Adrenal gland (tissue), 12 donors: ENCODE measurements around the gene PRIMA1. TPM values are rescaled to one million over a fixed set of nuclear protein-coding genes. Genes with fewer than 3 reads are reported as not detected.

ENCODE experiments used
- DNase-seq, 7 donors: peaks; one replicate each; pipeline ENCODE4 v3.0.0-alpha.2; 2019 to 2020
- H3K27ac ChIP-seq, 5 donors: fragments of 200-600 bp; sonication (generic) in 4 of 5; 1 replicate in 3 of 5; 2 replicates in 2 of 5; pipeline versions ENCODE4 v1.5.1 to v1.8.0; 2016 to 2020; ENCODE audit warnings: mild to moderate bottlenecking in 1 of 5
- H3K27me3 ChIP-seq: fragments of 200-600 bp; 2 replicates; pipeline ENCODE4 v1.8.0; 2021
- H3K36me3 ChIP-seq, 2 donors: fragments of 200-600 bp; replicated peaks in 1 of 2; 1 replicate in 1 of 2; 2 replicates in 1 of 2; pipeline versions ENCODE4 v1.5.1 to v1.8.0; 2018 to 2022
- H3K4me1 ChIP-seq, 2 donors: fragments of 200-600 bp; replicated peaks in 1 of 2; 1 replicate in 1 of 2; 2 replicates in 1 of 2; pipeline versions ENCODE4 v1.5.1 to v1.8.0; 2018 to 2021
- H3K4me3 ChIP-seq, 4 donors: fragments of 200-600 bp; sonication (generic) in 3 of 4; one replicate each; pipeline ENCODE4 v1.5.1; 2016 to 2018
- H3K9me3 ChIP-seq, 3 donors: fragments of 200-600 bp; sonication (generic) in 1 of 3; replicated peaks in 1 of 3; 1 replicate in 2 of 3; 2 replicates in 1 of 3; pipeline versions ENCODE4 v1.5.1 to v1.8.0; 2016 to 2021
- CTCF ChIP-seq, 6 experiments: fragments of 450-650 bp in 4 of 6; fragments of 200-600 bp in 2 of 6; sonication (generic) in 1 of 6; IDR thresholded peaks; 1 replicate in 5 of 6; 2 replicates in 1 of 6; pipeline versions ENCODE4 v1.5.1 to v1.8.0; 2016 to 2021; ENCODE audit warnings: antibody characterized with exemption in 6 of 6, mild to moderate bottlenecking in 2 of 6, moderate library complexity in 1 of 6
- POLR2A ChIP-seq, 2 donors: fragments of 450-650 bp; IDR thresholded peaks; one replicate each; pipeline ENCODE4 v1.6.1; 2017; ENCODE audit warnings: antibody characterized with exemption in 2 of 2, mild to moderate bottlenecking in 2 of 2, moderate library complexity in 1 of 2
- WGBS, 4 donors: extraction: QIAGEN DNeasy Blood & Tissue Kit in 2 of 4; methylation state at CpG; one replicate each; pipeline versions ENCODE4 v1.1.5 to v1.1.7; 2013 to 2017; 5-methylcytosine and 5-hydroxymethylcytosine counted together
- intact Hi-C, 2 donors: fragments of 100-400 bp; cut with DNase I; formaldehyde crosslinking; loops; one replicate each; pipeline versions ENCODE4 v1.14.1 to v1.15.0; 2022 to 2023
- polyA plus RNA-seq, 3 donors: library from polyadenylated mRNA; stranded (reverse); fragments of 200-250 nt in 2 of 3; fragments of 350-450 nt in 1 of 3; fragmentation: Illumina TruSeq in 1 of 3; extraction: RNeasy Lipid Tissue Mini Kit (QIAGEN cat#74804) in 1 of 3; gene quantifications; one replicate each; pipeline ENCODE4 v1.2.3, GENCODE V29; 2013 to 2014
- total RNA-seq, 9 donors: library from RNA; depleted of rRNA in 4 of 9; stranded (reverse); fragments of >200 nt in 4 of 9; fragments of 120-200 nt in 1 of 9; fragmentation: NEBNext Ultra II Directional in 1 of 9; extraction: Animal tissue kit (Norgen Biotek cat#: 25700) in 1 of 9; gene quantifications; one replicate each; pipeline versions ENCODE4 v1.1.0 to v1.2.4, GENCODE V29; 2013 to 2023
- donor health status: healthy with polysubstance abuse.
- donor health status: Bipolar disorder and iron deficiency.
- donor health status: DM: yes; HTN: yes; CAD: no.
- donor health status: DM: no; HTN: no; CAD: no.
- donor health status: DM: no; HTN: no; CAD: no.
- donor health status: DM: yes; HTN: yes; CAD: no.

The PRIMA1 gene
- total and polyA plus RNA-seq, 12 donors = 0.47 to 4.7 (median 1.7) TPM; not detected in 1

- WGBS, 4 donors = 47 to 78% (median 74%) methylated on average over 4 to 11 of the region's 11 CpGs
- intact Hi-C loops = no loop called here
- Histone ChIP-seq H3K4me1 (no peaks in the 10 kb centered on the region), H3K9me3 (no peaks in the 10 kb centered on the region), H3K36me3 (no peaks in the 10 kb centered on the region), H3K4me3 (no peak overlapping the region), H3K27ac (no peak overlapping the region), H3K27me3 (no peaks in the 10 kb centered on the region)
- TF ChIP-seq POLR2A (IDR thresholded peaks at IDR 0.05) (no peak), CTCF (IDR thresholded peaks at IDR 0.05) (no peak)
- no peak for DNase-seq
Observed at GRCh38 chr14:93733231-93733630, 55.1 kb downstream of the PRIMA1 start.

GRCh38 chr14:93732524-93732923 lies 55.8 kb downstream of the PRIMA1 start:
- Histone ChIP-seq H3K27me3 (no peaks in the 10 kb centered on the region), H3K36me3 (no peaks in the 10 kb centered on the region), H3K4me1 (no peaks in the 10 kb centered on the region), H3K4me3 (no peak overlapping the region), H3K27ac (no peak overlapping the region), H3K9me3 (no peaks in the 10 kb centered on the region)
- DNase-seq = no peak
- TF ChIP-seq POLR2A (IDR thresholded peaks at IDR 0.05) (no peak), CTCF (IDR thresholded peaks at IDR 0.05) (no peak)
- WGBS, 4 donors = 81 to 87% (median 82%) methylated on average over 10 of the region's 10 CpGs
- intact Hi-C loops = no loop called here

GRCh38 chr14:93731753-93732152 lies 56.5 kb downstream of the PRIMA1 start:
- TF ChIP-seq POLR2A (IDR thresholded peaks at IDR 0.05) = no peak
- TF ChIP-seq CTCF (IDR thresholded peaks at IDR 0.05) = no peak
- no peaks in the 10 kb centered on the region for H3K27me3 ChIP-seq
- H3K9me3 ChIP-seq = no peaks in the 10 kb centered on the region
- H3K4me1 ChIP-seq = no peaks in the 10 kb centered on the region
- intact Hi-C loops = no loop called here
- no peak overlapping the region for H3K27ac ChIP-seq
- no peak overlapping the region for H3K4me3 ChIP-seq
- 41 to 78% (median 50%) methylated on average over 5 to 7 of the region's 7 CpGs for WGBS, 4 donors
- H3K36me3 ChIP-seq = no peaks in the 10 kb centered on the region
- no peak for DNase-seq

- H3K4me3 ChIP-seq = no peak overlapping the region
- H3K27me3 ChIP-seq = no peaks in the 10 kb centered on the region
- WGBS, 4 donors = 82 to 86% (median 84%) methylated on average over 10 of the region's 10 CpGs
- H3K9me3 ChIP-seq = no peaks in the 10 kb centered on the region
- H3K27ac ChIP-seq = no peak overlapping the region
- no peaks in the 10 kb centered on the region for H3K4me1 ChIP-seq
- no peak for DNase-seq
- intact Hi-C loops = no loop called here
- H3K36me3 ChIP-seq = no peaks in the 10 kb centered on the region
- no peak for TF ChIP-seq CTCF (IDR thresholded peaks at IDR 0.05)
- TF ChIP-seq POLR2A (IDR thresholded peaks at IDR 0.05) = no peak
Observed at GRCh38 chr14:93729993-93730392, 58.3 kb downstream of the PRIMA1 start.
